HepG2 (cell line): ENCODE results near the gene NACAD. TPM values are rescaled to one million over a fixed set of nuclear protein-coding genes. Genes with fewer than 3 reads are reported as not detected.

ENCODE experiments used
- ATAC-seq: fragments of 200-7000 bp; cut with Tn5 transposase; 3 replicates; pipeline ENCODE4 v1.9.1; 2020; ENCODE audit warnings: mild to moderate bottlenecking, moderate library complexity
- BruUV-seq: library from RNA; stranded (reverse); fragments of 400-500 nt; replicated peaks from 2 replicates; lab custom pipeline; 2021; lab: Mats Ljungman, UMichigan
- CTCF ChIA-PET: fragments of 300-600 bp; formaldehyde crosslinking; extraction: SDS; loops from one replicate; lab custom pipeline; 2021; ENCODE audit warnings: low total read pairs, inconsistent platforms, low intra/inter-chr PET ratio; lab: Yijun Ruan, JAX
- POLR2A ChIA-PET: fragments of 350-600 bp; sonication (Branson Sonifier 250); formaldehyde crosslinking; loops from one replicate; lab custom pipeline; 2020; ENCODE audit warnings: antibody characterized with exemption, inconsistent platforms; lab: Yijun Ruan, JAX
- DNase-seq: peaks from one replicate; pipeline ENCODE4 v3.0.0-alpha.2; 2015; ENCODE audit warnings: low spot score
- FAIRE-seq: peaks from 3 replicates; lab custom pipeline; 2011; peaks lifted over from hg19 to GRCh38; lab: Jason Lieb, UNC
- H2AFZ ChIP-seq: one replicate; pipeline ENCODE4 v1.6.1; 2011; ENCODE audit warnings: low read length, inconsistent platforms
- H3K27ac ChIP-seq: fragments of 300-600 bp; 3 replicates; pipeline ENCODE4 v1.8.0; 2011; ENCODE audit warnings: mixed run types, mild to moderate bottlenecking, mixed read lengths, low read length, inconsistent platforms; ENCODE audit not compliant: insufficient read depth; ENCODE audit errors: extremely low read length
- H3K27me3 ChIP-seq, 2 experiments: fragments of 200-600 bp in 1 of 2; 2 replicates in 1 of 2; 3 replicates in 1 of 2; pipeline versions ENCODE4 v1.6.0 to v1.8.0; 2011; ENCODE audit warnings: low read length in 2 of 2, mild to moderate bottlenecking in 2 of 2, moderate library complexity in 2 of 2, inconsistent platforms in 1 of 2; ENCODE audit not compliant: insufficient read depth in 2 of 2, control insufficient read depth in 1 of 2
- H3K36me3 ChIP-seq, 2 experiments: fragments of 200-600 bp in 1 of 2; replicated peaks in 1 of 2; 2 replicates in 1 of 2; 3 replicates in 1 of 2; pipeline versions ENCODE4 v1.5.1 to v1.8.0; 2011; ENCODE audit warnings: low read length in 2 of 2, inconsistent platforms in 1 of 2; ENCODE audit not compliant: insufficient read depth in 2 of 2, control insufficient read depth in 1 of 2
- H3K4me1 ChIP-seq: 2 replicates; pipeline ENCODE4 v1.5.1; 2012; ENCODE audit warnings: low read length, inconsistent platforms; ENCODE audit not compliant: insufficient read depth
- H3K4me2 ChIP-seq: 2 replicates; pipeline ENCODE4 v1.6.0; 2011; ENCODE audit warnings: low read depth, low read length, inconsistent platforms
- H3K4me3 ChIP-seq, 3 experiments: fragments of 200-600 bp in 1 of 3; sonication (generic), shearing (Covaris generic) in 1 of 3; replicated peaks in 1 of 3; 2 replicates each; pipeline ENCODE4 v1.5.1; 2011 to 2016; ENCODE audit warnings: low read length in 3 of 3, inconsistent platforms in 2 of 3, low read depth in 2 of 3, mild to moderate bottlenecking in 2 of 3, control low read depth in 1 of 3, mixed read lengths in 1 of 3; ENCODE audit not compliant: insufficient read depth in 1 of 3
- H3K79me2 ChIP-seq: one replicate; pipeline ENCODE4 v1.6.1; 2011; ENCODE audit warnings: low read length, inconsistent platforms; ENCODE audit not compliant: insufficient read depth
- H3K9ac ChIP-seq: 2 replicates; pipeline ENCODE4 v1.6.0; 2011; ENCODE audit warnings: mild to moderate bottlenecking, low read depth, low read length, inconsistent platforms; ENCODE audit not compliant: insufficient read depth
- H3K9me3 ChIP-seq: 2 replicates; pipeline ENCODE4 v1.5.1; 2012; ENCODE audit warnings: mild to moderate bottlenecking, low read length
- H4K20me1 ChIP-seq: 2 replicates; pipeline ENCODE4 v1.6.0; 2011; ENCODE audit warnings: inconsistent platforms, mild to moderate bottlenecking, low read length, moderate library complexity; ENCODE audit not compliant: insufficient read depth
- BORCS8-MEF2B ChIP-seq: sonication (generic); formaldehyde crosslinking; IDR thresholded peaks from 2 replicates; pipeline ENCODE4 v1.8.0; 2022; ENCODE audit warnings: mild to moderate bottlenecking, missing genetic modification reagents
- CBX1 ChIP-seq: IDR thresholded peaks from one replicate; pipeline ENCODE4 v1.6.1; 2016; ENCODE audit warnings: antibody characterized with exemption, low read depth
- MAZ ChIP-seq, 2 experiments: sonication (generic) in 1 of 2; formaldehyde crosslinking in 1 of 2; IDR thresholded peaks; 2 replicates each; pipeline versions ENCODE4 v1.5.0 to v1.6.1; 2012 to 2020; ENCODE audit warnings: low read depth in 2 of 2, mild to moderate bottlenecking in 2 of 2, borderline replicate concordance in 1 of 2, improper control_type of control experiment in 1 of 2, low read length in 1 of 2, missing genetic modification reagents in 1 of 2, moderate library complexity in 1 of 2
- MED13 ChIP-seq: sonication (generic); formaldehyde crosslinking; IDR thresholded peaks from 2 replicates; pipeline ENCODE4 v1.5.0; 2020; ENCODE audit warnings: missing genetic modification reagents
- MNT ChIP-seq: fragments of 450-650 bp; IDR thresholded peaks from 2 replicates; pipeline ENCODE4 v1.6.1; 2016
- RAD51 ChIP-seq: fragments of 450-650 bp; IDR thresholded peaks from 2 replicates; pipeline ENCODE4 v1.6.1; 2016; ENCODE audit warnings: borderline replicate concordance
- TEAD3 ChIP-seq: optimal IDR thresholded peaks from 2 replicates; pipeline ENCODE3; 2016; ENCODE audit warnings: borderline replicate concordance
- TFAP4 ChIP-seq: sonication (generic); IDR thresholded peaks from 2 replicates; pipeline ENCODE4 v1.6.1; 2016; ENCODE audit warnings: low read depth, borderline replicate concordance
- ZBTB37 ChIP-seq: sonication (generic); formaldehyde crosslinking; IDR thresholded peaks from 2 replicates; pipeline ENCODE4 v1.4.0; 2020; ENCODE audit warnings: mild to moderate bottlenecking, missing genetic modification reagents
- ZNF331 ChIP-seq: sonication (generic); formaldehyde crosslinking; IDR thresholded peaks from 2 replicates; pipeline ENCODE4 v1.4.0; 2020; ENCODE audit warnings: missing genetic modification reagents
- ZNF770 ChIP-seq: sonication (generic); formaldehyde crosslinking; IDR thresholded peaks from 2 replicates; pipeline ENCODE4 v1.5.0; 2020; ENCODE audit warnings: mild to moderate bottlenecking, missing genetic modification reagents
- WGBS: methylation state at CpG from one replicate; pipeline ENCODE4 v1.1.6; 2017; ENCODE audit warnings: low lambda C conversion rate; 5-methylcytosine and 5-hydroxymethylcytosine counted together
- in situ Hi-C: cut with HindIII; loops from 2 replicates; pipeline ENCODE4 v1.10.0; 2017; ENCODE audit warnings: low pct_unique_long_range_greater_than_20kb; ENCODE audit not compliant: extremely low pct_ligation_motif_present
- intact Hi-C: fragments of 100-400 bp; cut with micrococcal nuclease; formaldehyde crosslinking; loops from one replicate; pipeline ENCODE4 v1.10.0; 2022; ENCODE audit not compliant: unreplicated experiment
- polyA plus RNA-seq, 8 experiments: library from polyadenylated mRNA; depleted of rRNA in 3 of 8; stranded (reverse) in 7 of 8; unstranded in 1 of 8; fragments of >200 nt; fragmentation: Illumina TruSeq in 4 of 8; extraction: Trizol in 4 of 8; gene quantifications; 2 replicates each; pipeline versions ENCODE4 v1.2.1 to v1.2.3, GENCODE V29; 2011 to 2016; ENCODE audit warnings: low read depth in 4 of 8, missing spikeins in 1 of 8, mixed read lengths in 1 of 8; ENCODE audit not compliant: insufficient read depth in 1 of 8
- total RNA-seq, 5 experiments: library from RNA; depleted of rRNA; stranded (reverse); fragments of >200 nt; fragmentation: Illumina TruSeq; extraction: Trizol; gene quantifications; 2 replicates each; pipeline ENCODE4 v1.2.3, GENCODE V29; 2016; ENCODE audit warnings: low read depth in 1 of 5

Gene NACAD
- total and polyA plus RNA-seq, 2 of the 13 experiments (the other 11 are each of a cell fraction or from before 2014, with no cell fraction given) = 0.04 TPM; not detected in 1

GRCh38 chr7:45074528-45075354 lies 14.0 kb downstream of the NACAD start (continued):
- TF ChIP-seq MNT = no peak
- no peak for TF ChIP-seq CBX1
- TF ChIP-seq ZNF331 (CRISPR knock-in tag) = no peak
- TF ChIP-seq RAD51 = no peak
- TF ChIP-seq, all 625 proteins: peak for 0

- Histone ChIP-seq H3K4me1 (no peaks in the 10 kb centered on the region), H3K27ac (no peak overlapping the region), H4K20me1 (no peaks in the 10 kb centered on the region), H3K9ac (no peak overlapping the region)
- no peak for DNase-seq
- intact Hi-C loops = no loop called here
- POLR2A ChIA-PET = no interaction called here
- BruUV-seq = no TSS peak
- TF ChIP-seq TFAP4 (no peak), TEAD3 (CRISPR knock-in tag) (no peak), MED13 (CRISPR knock-in tag) (no peak), BORCS8-MEF2B (no peak), ZBTB37 (CRISPR knock-in tag) (no peak), ZNF770 (CRISPR knock-in tag) (no peak), MAZ (IDR thresholded peaks at IDR 0.05; ENCODE audit: borderline replicate concordance, low read depth, low read length) (no peak), MAZ (CRISPR knock-in tag; IDR thresholded peaks at IDR 0.05; ENCODE audit: low read depth) (no peak)
- TF ChIP-seq, all 625 proteins: peak for 0
- Histone ChIP-seq H3K27me3 (no peaks in the 10 kb centered on the region), H3K36me3 (peaks cover 6 to 23% of the 10 kb centered on the region in 2 experiments; a peak in 3 of 5 replicates), H3K4me3 (no peak overlapping the region), H3K79me2 (no peaks in the 10 kb centered on the region), H2AFZ (no peak overlapping the region), H3K4me2 (no peak overlapping the region), H3K9me3 (no peaks in the 10 kb centered on the region)
- ATAC-seq (no peak), FAIRE-seq (no peak)
- WGBS = 94% methylated on average over 5 of the region's 15 CpGs
- CTCF ChIA-PET = no interaction called here
- in situ Hi-C loops = no loop called here
These were observed 14.8 kb downstream of the NACAD start for GRCh38 chr7:45073786-45074527.
